HUES48 (cell line): Measurements from ENCODE around the gene TM7SF2.

ENCODE experiments used
- H3K27ac ChIP-seq: one replicate; pipeline ENCODE4 v1.7.0; 2013; ENCODE audit warnings: low read depth, low read length, inconsistent platforms
- H3K27me3 ChIP-seq: 2 replicates; pipeline ENCODE4 v1.6.1; 2013; ENCODE audit warnings: mild to moderate bottlenecking, low read length; ENCODE audit not compliant: control insufficient read depth, insufficient read depth
- H3K36me3 ChIP-seq: 2 replicates; pipeline ENCODE4 v1.6.1; 2013; ENCODE audit warnings: low read length; ENCODE audit not compliant: control insufficient read depth, insufficient read depth
- H3K4me1 ChIP-seq: 2 replicates; pipeline ENCODE4 v1.6.1; 2013; ENCODE audit warnings: mild to moderate bottlenecking, low read length; ENCODE audit not compliant: control insufficient read depth, insufficient read depth
- H3K4me3 ChIP-seq: 2 replicates; pipeline ENCODE4 v1.5.1; 2013; ENCODE audit warnings: mild to moderate bottlenecking, low read depth, low read length
- H3K9ac ChIP-seq: 2 replicates; pipeline ENCODE4 v1.6.1; 2013; ENCODE audit warnings: mild to moderate bottlenecking, low read depth, low read length, moderate library complexity
- H3K9me3 ChIP-seq: 2 replicates; pipeline ENCODE4 v1.6.1; 2013; ENCODE audit warnings: low read length; ENCODE audit not compliant: control insufficient read depth, insufficient read depth

Gene TM7SF2

GRCh38 chr11:65108469-65109123 lies 3.1 kb upstream of the TM7SF2 start:
- peaks cover 35% of the 10 kb centered on the region for H3K36me3 ChIP-seq
- no peak overlapping the region for H3K9ac ChIP-seq
- no peaks in the 10 kb centered on the region for H3K9me3 ChIP-seq

GRCh38 chr11:65109231-65110198 lies 2.2 kb upstream of the TM7SF2 start:
- no peak overlapping the region for H3K27ac ChIP-seq
- no peak overlapping the region for H3K4me3 ChIP-seq
- H3K36me3 ChIP-seq = peaks cover 30% of the 10 kb centered on the region
- no peaks in the 10 kb centered on the region for H3K27me3 ChIP-seq
- no peak overlapping the region for H3K9ac ChIP-seq
- peaks cover 11% of the 10 kb centered on the region; the same call in 1 of the 2 replicates for H3K4me1 ChIP-seq
- no peaks in the 10 kb centered on the region for H3K9me3 ChIP-seq

More at GRCh38 chr11:65108469-65109123, 3.1 kb upstream of the TM7SF2 start:
- Histone ChIP-seq H3K4me3 (no peak overlapping the region), H3K27me3 (no peaks in the 10 kb centered on the region), H3K4me1 (peaks cover 11% of the 10 kb centered on the region; the same call in 1 of the 2 replicates), H3K27ac (no peak overlapping the region)

GRCh38 chr11:65110354-65110861 lies 1.3 kb upstream of the TM7SF2 start:
- Histone ChIP-seq H3K27ac (no peak overlapping the region), H3K9ac (no peak overlapping the region), H3K4me3 (no peak overlapping the region), H3K36me3 (peaks cover 28% of the 10 kb centered on the region), H3K9me3 (no peaks in the 10 kb centered on the region), H3K4me1 (peaks cover 11% of the 10 kb centered on the region; the same call in 1 of the 2 replicates), H3K27me3 (no peaks in the 10 kb centered on the region)

GRCh38 chr11:65111159-65111743 lies 421 bp upstream of the TM7SF2 start:
- peak overlapping the region; percentile 44 for H3K27ac ChIP-seq
- H3K9ac ChIP-seq = no peak overlapping the region

GRCh38 chr11:65112546-65113360 lies 1.1 kb downstream of the TM7SF2 start:
- Histone ChIP-seq H3K9me3 (no peaks in the 10 kb centered on the region), H3K4me3 (peak overlapping the region; percentile 82), H3K27me3 (no peaks in the 10 kb centered on the region), H3K9ac (no peak overlapping the region; the same call in 1 of the 2 replicates), H3K4me1 (peaks cover 18% of the 10 kb centered on the region), H3K36me3 (peaks cover 28% of the 10 kb centered on the region; the same call in 1 of the 2 replicates), H3K27ac (peak overlapping the region; percentile 69)

More at GRCh38 chr11:65111159-65111743, 421 bp upstream of the TM7SF2 start:
- no peaks in the 10 kb centered on the region for H3K27me3 ChIP-seq
- peaks cover 33% of the 10 kb centered on the region for H3K36me3 ChIP-seq
- H3K4me1 ChIP-seq = peaks cover 14% of the 10 kb centered on the region
- H3K4me3 ChIP-seq = peak overlapping the region; percentile 38; the same call in 1 of the 2 replicates
- H3K9me3 ChIP-seq = no peaks in the 10 kb centered on the region

GRCh38 chr11:65113361-65113756 lies 1.7 kb downstream of the TM7SF2 start:
- Histone ChIP-seq H3K27me3 (no peaks in the 10 kb centered on the region), H3K9ac (no peak overlapping the region), H3K9me3 (no peaks in the 10 kb centered on the region), H3K4me3 (peak overlapping the region; percentile 82), H3K4me1 (peaks cover 18% of the 10 kb centered on the region), H3K27ac (no peak overlapping the region), H3K36me3 (peaks cover 26% of the 10 kb centered on the region)

- Histone ChIP-seq H3K27me3 (no peaks in the 10 kb centered on the region), H3K9me3 (no peaks in the 10 kb centered on the region), H3K9ac (no peak overlapping the region), H3K4me3 (no peak overlapping the region), H3K36me3 (peaks cover 27% of the 10 kb centered on the region), H3K4me1 (peaks cover 18% of the 10 kb centered on the region), H3K27ac (no peak overlapping the region)
Observed at GRCh38 chr11:65113839-65114238, 2.2 kb downstream of the TM7SF2 start.

- Histone ChIP-seq H3K4me3 (no peak overlapping the region), H3K27ac (no peak overlapping the region), H3K9me3 (no peaks in the 10 kb centered on the region), H3K9ac (no peak overlapping the region), H3K27me3 (no peaks in the 10 kb centered on the region), H3K36me3 (peaks cover 27% of the 10 kb centered on the region), H3K4me1 (peaks cover 18% of the 10 kb centered on the region)
Observed at GRCh38 chr11:65114538-65115171, 3.0 kb downstream of the TM7SF2 start.

- H3K27me3 ChIP-seq = no peaks in the 10 kb centered on the region
- H3K4me1 ChIP-seq = peaks cover 16% of the 10 kb centered on the region
- no peak overlapping the region for H3K27ac ChIP-seq
- no peaks in the 10 kb centered on the region for H3K9me3 ChIP-seq
- no peak overlapping the region for H3K9ac ChIP-seq
- H3K36me3 ChIP-seq = peaks cover 35% of the 10 kb centered on the region
- no peak overlapping the region for H3K4me3 ChIP-seq
Observed at GRCh38 chr11:65115361-65116082, 3.9 kb downstream of the TM7SF2 start.
